ENCODE data around the gene GSG1.

Gene GSG1

GRCh38 chr12:13119826-13120225, 16.4 kb upstream of the GSG1 start:
- ATAC-seq, result no peak

GRCh38 chr12:13117029-13117428, 13.6 kb upstream of the GSG1 start:
- ATAC-seq, result no peak

- no peak for ATAC-seq
These were observed 12.8 kb upstream of the GSG1 start for GRCh38 chr12:13116259-13116658.

GRCh38 chr12:13114251-13115052, 11.0 kb upstream of the GSG1 start:
- ATAC-seq, result no peak

GRCh38 chr12:13112968-13113367, 9.5 kb upstream of the GSG1 start:
- ATAC-seq, result no peak

GRCh38 chr12:13106666-13107065, 3.2 kb upstream of the GSG1 start:
- no peak for ATAC-seq

- no peak for ATAC-seq
These were observed 2.3 kb upstream of the GSG1 start for GRCh38 chr12:13105781-13106180.

GRCh38 chr12:13104409-13104808, 942 bp upstream of the GSG1 start:
- ATAC-seq, result no peak

GRCh38 chr12:13102461-13103195, 839 bp downstream of the GSG1 start:
- no peak for ATAC-seq

- peak in 1 of 2 donors; percentile 9 for ATAC-seq
These were observed 1.6 kb downstream of the GSG1 start for GRCh38 chr12:13101821-13102375.

- peak; percentile 83 to 87 for ATAC-seq
These were observed 2.3 kb downstream of the GSG1 start for GRCh38 chr12:13100882-13101769.

GRCh38 chr12:13100605-13100881, 2.9 kb downstream of the GSG1 start:
- no peak for ATAC-seq

- no peak for ATAC-seq
These were observed 3.4 kb downstream of the GSG1 start for GRCh38 chr12:13099844-13100604.

GRCh38 chr12:13099066-13099843, 4.2 kb downstream of the GSG1 start:
- ATAC-seq, result no peak

- ATAC-seq, result no peak
These were observed 5.9 kb downstream of the GSG1 start for GRCh38 chr12:13097491-13098011.

GRCh38 chr12:13095266-13095995, 8.0 kb downstream of the GSG1 start:
- no peak for ATAC-seq

GRCh38 chr12:13094367-13094766, 9.1 kb downstream of the GSG1 start:
- no peak for ATAC-seq

- no peak for ATAC-seq
These were observed 9.6 kb downstream of the GSG1 start for GRCh38 chr12:13093848-13094220.

GRCh38 chr12:13093191-13093847, 10.1 kb downstream of the GSG1 start:
- no peak for ATAC-seq

GRCh38 chr12:13091832-13092231, 11.6 kb downstream of the GSG1 start:
- ATAC-seq, result no peak
